Fibroblast of peridontal ligament (primary cell): Measurements from ENCODE around the gene S100A5.
"Not testable (repeated sequence)": the region's sequence is repeated elsewhere in the genome, so short reads cannot be mapped to it uniquely, and the experiment has no call there.

ENCODE experiments used
- DNase-seq: peaks from one replicate; pipeline ENCODE4 v3.0.0-alpha.2; 2010; ENCODE audit errors: extremely low read depth

The S100A5 gene

DNA sequence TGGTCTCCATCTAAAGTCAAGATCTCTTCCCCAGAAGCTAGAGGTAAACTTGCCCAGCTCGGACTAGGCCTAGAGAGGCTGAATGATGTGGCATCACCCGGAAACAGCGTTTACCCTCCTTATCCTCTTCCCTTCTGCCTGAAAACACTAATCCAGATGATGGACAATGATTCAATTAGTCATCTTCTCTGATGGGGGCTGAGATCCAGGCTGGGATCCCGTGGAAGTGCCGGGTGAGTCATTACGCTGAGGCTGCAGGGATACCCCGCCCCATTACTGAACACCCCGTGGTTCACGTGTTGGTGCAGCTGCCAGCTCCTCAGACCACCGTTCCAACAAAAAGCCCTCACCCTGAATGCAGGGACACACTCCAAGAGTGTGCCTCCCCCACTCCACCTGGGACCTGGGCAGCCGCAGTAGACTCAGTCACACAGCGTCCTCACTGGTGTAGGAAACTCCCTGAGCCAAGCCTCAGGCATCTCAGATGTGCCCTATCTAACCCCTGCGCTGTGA, 7.0 kb downstream of the S100A5 start:
- DNase-seq: peak; percentile 84

DNA sequence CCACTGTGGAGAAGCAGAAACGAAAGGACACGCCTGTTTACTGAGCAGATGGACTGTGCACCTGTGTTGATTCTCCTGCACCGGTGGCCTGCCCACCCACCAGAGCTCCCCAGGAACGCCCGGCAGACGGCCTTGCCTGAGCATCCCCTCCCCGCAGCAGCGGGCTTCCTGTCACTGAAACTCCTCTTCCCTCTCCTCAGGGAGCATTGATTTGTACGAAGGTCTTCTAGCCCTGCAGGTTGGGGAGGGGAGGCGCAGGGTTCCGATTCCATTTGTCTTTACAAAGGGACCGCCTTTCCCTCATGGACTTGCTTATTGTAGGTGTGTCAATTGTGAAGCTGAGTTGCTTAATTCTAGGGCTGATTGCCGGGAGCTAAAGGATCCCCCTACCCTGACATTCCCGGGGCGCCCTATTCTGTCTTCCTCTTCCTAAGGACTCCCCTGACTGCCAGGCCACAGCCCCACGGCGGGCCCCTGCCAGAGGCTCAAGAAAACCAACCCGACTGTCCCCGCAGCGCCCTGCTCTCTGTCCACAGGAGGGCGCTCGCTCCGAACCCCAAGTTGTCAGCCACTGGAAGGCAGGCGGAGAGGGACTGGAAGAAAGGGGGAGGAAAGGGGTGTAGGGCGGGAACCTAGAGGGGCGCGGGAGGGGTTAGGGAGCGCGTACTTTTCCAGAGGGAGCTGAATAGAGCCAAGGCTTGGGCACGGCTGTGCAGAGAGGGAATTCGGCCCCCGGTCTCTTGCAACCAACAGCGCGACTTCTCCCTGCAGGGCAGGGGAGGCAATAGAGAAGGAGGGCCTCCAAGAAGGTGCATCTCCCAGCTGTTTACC, 7.8 kb downstream of the S100A5 start:
- peak; percentile 91 for DNase-seq

DNA sequence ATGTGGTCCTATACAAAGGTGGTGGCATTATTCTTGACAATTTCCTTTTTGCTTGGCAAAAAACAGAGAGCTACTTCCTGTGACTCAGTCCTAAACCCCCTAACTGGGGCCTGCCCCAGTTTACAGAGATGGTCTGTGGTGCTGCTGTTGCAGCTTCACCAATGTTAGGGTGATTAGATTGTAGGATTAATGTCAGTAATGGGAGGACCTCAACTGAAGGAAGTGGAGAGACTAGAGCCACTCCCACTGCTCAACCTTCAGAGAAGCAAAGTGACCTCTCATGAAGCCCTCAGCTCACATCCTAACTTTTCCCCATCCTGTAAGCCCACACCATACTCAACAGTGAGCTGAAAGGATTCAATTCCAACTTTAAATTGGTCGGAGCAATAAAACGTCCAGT, 8.6 kb downstream of the S100A5 start:
- DNase-seq: no peak

DNA sequence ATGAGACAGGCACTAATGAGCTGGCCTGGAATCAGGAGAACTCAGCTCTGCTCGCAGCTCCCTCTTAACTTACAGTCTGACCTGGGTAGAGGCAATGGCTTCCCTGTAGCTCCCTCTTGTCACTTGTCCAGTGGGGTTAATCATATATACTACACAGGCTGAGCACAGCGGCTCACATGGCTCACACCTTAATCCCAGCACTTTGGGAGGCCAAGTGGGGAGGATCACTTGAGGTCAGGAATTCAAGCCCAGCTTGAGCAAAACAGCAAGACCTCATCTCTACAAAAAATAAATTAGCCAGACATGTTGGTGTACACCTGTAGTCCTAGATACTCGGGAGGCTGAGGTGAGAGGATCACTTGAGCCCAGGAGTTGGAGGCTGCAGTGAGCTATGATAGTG, 9.1 kb downstream of the S100A5 start:
- DNase-seq: no peak

DNA sequence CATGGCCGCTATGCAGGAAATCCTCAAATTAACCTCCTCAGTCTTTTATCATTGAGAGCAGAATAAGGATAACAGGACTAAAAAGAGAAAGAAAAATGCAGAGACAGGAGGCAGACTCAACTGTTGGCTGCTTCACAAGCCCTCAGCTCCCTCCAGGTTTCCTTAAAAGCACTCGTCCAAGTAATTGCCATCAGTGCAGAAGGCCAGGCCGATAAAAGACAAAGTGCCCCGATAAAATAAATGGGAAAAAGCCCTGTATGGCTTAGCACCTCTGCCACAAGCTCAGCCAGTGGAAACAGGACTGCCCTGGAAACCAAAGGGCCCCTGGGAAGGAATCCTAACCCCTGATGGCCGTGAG, 13.1 kb downstream of the S100A5 start:
- DNase-seq: no peak

DNA sequence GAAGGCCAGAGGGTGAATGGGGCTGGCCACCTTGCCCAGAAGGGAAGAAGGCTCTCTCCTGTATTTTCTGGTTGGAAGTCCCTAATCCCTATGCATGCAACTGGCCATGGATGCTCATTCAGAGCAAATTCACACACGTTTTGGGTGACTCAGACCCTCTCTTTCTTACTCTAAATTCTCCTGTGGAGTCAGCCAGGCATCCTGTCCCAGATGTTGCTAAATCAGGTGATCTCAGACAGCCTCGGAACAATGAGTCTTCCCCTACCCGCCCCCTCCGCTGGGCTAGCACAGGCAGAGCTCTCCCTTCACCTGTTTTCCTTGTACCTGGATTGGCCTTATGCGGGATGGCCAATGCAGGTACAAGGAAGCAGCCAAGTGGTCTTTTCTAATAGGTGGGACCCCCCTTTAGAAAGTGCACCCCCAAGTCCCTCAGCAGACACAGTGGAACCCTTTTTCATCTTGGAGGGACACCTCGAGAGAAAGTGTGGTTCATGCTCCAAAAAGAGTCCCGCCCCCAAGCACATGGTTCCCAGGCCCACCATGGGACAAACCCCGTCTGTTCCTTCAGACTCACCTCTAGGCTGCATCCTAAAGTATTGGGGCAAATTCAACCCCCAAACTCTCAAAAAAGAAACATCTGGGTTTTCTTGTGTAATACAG, 13.6 kb downstream of the S100A5 start:
- DNase-seq: no peak

DNA sequence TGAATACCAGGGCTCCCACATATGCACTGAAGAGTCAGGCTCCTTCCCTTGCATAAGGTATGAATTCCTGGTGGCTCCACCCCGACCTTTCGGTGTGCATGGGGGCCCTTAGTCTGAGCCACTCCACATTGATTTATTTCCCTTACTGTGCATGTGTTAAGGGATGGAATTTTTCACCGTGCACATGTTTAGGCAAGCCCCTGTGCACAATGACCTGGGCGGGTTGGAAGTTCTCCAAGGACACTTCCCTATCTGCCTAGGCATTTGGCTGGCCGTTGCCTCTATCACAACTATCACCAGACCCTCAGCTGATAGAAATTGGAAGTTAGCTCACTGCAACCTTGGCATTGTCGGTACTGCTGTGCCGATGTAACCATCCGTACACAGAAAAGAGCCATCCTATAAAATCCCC, 14.6 kb downstream of the S100A5 start:
- DNase-seq: no peak

DNA sequence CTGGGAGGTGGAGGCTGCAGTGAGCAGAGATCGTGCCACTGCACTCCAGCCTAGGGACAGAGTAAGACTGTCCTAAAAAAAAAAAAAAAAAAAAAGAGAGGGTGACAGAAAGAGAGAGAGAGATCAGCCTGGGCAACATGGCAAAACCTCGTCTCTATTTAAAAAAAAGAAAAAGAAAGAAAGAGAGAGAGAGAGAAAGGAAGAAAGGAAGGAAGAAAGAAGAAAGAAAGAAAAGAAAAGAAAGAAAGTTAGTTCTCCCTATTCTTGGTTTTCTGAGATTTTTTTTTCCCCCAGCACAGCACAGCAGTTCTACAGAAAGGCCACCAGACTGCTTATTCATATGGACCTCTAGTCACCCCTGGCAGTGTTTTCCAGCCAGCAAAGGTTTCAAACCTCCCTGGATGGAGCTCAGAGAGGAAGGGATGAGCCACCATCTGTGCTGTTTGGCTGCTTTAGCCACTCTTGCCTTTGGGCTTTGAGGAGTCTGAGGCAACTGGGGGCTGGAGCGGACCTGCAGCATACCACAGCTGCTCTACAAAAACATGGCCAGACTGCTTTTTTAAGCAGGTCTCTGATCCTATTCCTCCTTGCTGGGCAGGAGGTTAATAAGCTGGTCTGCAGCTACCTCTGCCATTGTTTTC, 15.5 kb downstream of the S100A5 start:
- no peak for DNase-seq

DNA sequence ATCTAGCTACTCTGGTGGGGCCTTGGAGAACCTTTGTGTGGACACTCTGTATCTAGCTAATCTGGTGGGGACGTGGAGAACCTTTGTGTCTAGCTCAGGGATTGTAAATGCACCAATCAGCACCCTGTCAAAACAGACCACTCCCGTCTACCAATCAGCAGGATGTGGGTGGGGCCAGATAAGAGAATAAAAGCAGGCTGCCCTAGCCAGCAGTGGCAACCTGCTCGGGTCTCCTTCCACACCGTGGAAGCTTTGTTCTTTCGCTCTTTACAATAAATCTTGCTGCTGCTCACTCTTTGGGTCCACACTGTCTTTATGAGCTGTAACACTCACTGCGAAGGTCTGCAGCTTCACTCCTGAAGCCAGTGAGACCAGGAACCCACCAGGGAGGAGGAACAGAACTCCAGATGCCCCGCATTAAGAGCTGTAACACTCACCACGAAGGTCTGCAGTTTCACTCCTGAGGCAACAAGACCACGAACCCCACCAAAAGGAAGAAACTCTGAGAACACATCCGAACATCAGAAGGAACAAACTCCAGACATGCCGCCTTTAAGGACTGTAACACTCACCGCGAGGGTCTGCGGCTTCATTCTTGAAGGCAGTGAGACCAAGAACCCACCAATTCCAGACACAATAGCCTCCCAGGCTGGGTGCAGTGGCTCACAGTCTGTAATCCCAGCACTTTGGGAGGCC, 18.2 kb downstream of the S100A5 start:
- DNase-seq: not testable (repeated sequence)

DNA sequence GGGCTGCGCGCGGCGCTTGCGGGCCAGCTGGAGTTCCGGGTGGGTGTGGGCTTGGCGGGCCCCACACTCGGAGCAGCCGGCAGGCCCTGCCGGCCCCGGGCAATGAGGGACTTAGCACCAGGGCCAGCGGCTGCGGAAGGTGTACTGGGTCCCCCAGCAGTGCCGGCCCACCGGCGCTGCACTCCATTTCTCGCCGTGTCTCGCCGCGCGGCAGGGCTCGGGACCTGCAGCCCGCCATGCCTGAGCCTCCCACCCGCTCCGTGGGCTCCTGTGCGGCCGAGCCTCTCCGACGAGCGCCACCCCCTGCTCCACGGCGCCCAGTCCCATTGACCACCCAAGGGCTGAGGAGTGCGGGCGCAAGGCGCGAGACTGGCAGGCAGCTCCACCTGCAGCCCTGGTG, 18.9 kb downstream of the S100A5 start:
- not testable (repeated sequence) for DNase-seq

DNA sequence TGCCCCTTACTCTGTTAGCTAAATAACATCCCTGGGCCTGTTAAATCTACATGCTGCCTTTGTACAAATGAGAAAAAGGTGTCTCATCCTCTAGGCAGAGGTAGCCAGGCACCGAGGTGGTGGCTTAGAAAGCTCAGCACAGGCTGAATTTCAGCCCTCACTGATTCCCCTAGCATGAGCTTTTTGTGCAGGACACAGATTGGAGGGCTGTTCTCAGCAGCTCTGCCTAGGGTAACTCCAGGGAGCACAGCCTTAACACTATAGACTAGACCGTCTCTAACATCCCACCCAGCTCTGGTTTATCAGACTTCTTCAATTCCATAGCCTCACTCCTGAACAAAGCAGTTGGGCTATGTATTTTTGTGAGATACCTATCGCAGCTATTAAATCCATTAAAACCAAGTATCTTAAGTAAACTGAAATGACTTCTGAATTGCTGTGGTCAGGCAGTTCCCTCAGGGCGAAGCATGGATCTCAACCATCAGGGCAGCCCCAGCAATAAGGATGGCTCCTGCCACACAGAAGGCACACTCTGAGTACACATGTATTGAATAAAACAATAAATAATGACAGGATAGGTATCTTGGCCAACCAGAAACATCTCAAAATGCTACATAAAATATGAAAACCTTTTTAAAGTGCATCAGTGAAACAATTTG, 19.8 kb downstream of the S100A5 start:
- no peak for DNase-seq

DNA sequence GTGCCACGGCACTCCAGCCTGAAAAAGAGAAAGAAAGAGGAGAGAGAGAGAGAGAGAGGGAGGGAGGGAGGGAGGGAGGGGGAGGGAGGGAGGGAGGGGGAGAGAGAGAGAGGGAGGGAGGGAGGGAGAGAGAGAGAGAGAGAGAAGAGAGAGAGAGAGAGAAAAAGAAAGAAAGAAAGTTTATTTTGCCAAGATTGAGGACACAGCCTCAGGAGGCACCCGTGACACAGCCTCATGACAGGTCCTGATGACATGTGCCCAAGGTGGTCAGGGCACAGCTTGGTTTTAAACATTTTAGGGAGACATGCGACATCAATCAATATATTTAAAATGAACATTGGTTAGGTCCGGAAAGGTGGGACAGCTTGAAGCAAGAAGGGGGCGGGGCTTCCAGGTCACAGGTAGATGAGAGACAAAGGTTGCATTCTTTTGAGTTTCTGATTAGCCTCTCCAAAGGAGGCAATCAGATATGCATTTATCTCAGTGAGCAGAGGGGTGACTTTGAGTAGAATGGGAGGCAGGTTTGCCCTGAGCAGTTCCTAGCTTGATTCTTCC, 20.5 kb downstream of the S100A5 start:
- DNase-seq: not testable (repeated sequence)

DNA sequence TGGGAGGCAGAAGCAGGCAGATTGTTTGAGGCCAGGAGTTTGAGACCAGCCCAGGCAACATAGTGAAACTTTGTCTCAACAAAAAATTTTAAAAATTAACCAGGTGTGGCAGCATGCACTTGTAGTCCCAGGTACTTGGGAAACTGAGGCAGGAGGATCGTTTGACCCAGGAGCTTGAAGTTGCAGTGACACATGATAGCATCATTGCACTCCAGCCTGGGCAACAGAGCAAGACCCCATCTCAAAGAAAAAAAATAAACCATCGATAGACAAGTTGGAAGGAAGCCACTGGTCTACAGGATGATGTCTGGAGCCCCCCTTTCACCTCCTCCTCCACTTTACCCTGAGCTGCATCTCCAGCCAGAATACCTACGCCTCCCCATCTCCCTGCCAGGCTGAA, 21.5 kb downstream of the S100A5 start:
- DNase-seq: no peak

DNA sequence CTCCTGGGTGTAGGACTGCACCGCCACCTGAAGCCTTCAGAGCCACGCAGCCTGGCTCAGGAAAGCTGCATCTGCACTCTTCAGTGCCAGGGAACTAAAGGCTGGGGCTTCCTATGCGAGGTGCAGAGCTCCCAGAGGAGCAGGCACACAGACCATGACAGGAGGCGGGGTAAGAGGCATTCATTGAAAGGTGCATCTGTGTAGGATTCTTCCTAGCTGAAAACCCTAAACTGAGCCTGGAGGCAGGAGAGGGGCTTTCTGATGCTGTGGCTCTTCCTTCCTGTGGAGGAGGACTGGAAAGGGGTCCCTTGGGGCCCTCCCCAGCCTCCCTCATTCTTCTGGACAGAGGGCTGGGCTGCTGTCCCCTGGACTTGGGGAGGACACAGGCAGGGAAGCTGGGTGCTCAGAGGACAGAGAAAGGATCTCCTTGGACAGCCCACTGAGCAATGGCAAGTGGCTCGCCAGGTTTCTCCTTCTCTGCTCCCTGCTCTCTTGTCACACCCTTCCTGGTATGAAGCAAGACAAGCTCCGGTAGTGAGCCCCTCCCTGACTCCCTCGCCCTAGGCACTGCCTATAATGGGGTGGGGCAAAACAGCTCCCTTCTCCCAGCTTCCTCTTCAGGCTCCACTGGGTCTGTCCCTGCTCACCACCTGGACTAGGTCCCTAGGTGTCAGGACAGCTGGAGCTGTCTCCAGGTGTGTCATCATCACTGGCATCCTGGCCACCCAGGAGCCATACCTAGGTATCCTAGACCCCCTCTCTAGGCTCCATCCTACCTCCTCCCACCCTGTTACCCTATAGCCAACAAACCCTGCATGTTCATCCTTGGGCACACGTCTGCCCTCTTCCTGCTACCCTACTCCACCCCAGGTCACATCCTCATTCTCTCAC, 25.0 kb downstream of the S100A5 start:
- no peak for DNase-seq

DNA sequence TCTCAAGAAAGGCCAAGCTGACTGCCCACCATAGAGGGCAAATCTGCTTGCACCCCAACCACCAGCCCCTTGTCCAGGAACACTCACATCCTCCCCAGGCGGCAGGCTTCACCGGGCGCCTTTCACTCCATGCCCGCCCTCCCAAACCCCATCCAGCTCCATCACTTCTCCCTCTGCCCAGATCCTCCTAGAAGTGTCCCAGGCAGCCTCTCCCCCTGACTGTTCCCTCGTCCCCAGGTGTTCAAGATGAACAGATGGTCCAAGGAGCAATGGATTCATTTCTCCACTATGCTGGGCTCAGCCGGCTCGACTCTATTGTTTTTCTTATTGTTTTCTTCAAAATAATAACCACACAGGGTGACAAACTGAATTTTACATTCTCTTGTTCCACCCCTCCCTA, 27.1 kb downstream of the S100A5 start:
- DNase-seq: no peak

DNA sequence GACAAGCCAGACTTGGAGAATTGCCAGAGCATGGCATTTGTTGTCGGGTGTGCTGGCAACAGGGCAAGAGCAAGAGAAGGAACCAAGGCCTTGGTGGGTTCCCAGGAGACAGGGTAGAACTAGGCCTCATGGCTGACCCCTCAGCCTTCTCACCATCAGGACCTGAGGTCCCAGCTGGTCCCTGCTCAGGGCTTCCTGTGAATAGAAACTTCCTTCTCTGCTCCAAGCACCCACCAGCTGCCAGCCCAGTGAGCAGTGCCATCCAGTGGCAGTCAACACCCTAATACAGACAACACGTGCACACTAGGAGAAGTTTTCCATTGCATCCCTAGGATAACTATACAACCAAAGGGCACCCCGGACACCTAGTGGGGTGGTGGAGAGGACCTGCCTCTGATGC, 27.7 kb downstream of the S100A5 start:
- no peak for DNase-seq

DNA sequence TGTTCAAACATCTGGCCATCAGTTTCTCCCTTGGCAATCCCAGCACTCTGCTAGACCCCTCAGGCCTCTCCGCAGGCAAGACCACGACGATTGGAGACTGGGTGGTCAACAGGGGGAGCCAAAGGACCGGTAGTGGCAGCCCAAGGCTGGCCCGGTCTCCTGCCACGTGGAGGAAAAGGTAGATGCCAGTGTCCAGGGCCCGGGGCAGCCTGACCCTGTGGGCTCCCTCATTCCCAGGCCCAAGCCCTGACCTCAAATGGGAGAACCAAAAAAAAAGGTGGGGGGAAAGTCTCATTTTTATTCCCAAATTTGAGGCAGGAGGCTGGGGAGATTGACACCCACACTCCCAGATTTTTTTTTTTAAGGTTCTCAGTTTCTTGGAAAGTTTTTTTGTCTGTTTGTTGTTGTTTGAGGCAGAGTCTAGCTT, 29.7 kb downstream of the S100A5 start:
- peak; percentile 75 for DNase-seq

DNA sequence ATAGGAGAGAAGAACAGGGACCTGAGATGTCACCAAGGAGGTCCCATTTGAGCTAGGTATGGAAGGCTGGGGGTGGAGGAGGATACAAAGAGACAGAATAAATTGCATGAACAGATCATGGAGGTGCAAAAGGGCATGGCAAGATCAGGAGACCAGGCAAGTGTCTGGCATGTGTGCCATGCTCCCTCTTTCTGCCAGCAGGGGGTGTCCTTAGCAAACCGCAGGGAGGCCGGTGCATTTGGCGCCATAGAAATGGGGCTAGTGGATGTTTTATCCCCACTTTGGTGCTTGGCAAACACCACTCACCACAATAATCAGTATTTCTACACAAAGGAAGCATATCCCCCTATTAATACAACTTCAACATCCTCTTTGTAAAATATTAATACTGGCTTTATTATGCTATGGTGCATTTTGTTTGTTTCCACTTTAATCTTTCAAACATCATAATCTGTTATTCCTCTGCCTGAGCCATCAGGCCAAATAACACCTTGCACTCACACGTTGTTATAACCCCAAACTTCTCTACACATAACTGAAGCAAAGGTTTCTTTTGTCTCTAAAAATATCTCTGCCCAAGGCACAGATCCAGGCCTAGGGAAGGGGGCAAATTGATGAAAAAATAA, 30.9 kb downstream of the S100A5 start:
- DNase-seq: peak; percentile 46

DNA sequence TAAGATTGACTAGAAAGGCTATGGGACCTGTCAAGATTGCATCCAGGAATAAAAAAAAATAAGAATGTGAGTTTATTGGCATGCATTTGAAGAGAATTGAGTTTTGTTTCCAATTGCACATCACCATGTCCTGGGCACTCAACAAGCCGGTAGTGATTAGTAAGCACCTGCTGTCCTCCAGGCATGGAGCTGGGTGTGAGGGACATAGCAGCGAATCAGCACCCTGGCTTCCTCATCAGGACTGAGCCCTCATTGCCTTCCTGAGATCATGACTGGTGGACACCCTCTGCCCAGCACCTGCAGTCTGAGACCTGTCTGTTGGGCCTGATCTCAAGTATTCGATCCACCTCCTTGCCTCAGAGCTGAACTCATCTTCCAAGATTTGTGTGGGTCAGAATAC, 31.7 kb downstream of the S100A5 start:
- DNase-seq: no peak
